GM12874 (cell line): Measurements from ENCODE around the gene PKNOX1.

Experiments used
- TF ChIP-seq, protein P1 (sequence below): IDR thresholded peaks from 2 replicates; pipeline ENCODE4 v1.5.1; 2011; ENCODE audit warnings: low read depth, mild to moderate bottlenecking, control low read depth, low read length, moderate library complexity; ENCODE audit not compliant: insufficient read depth

The PKNOX1 gene, protein sequence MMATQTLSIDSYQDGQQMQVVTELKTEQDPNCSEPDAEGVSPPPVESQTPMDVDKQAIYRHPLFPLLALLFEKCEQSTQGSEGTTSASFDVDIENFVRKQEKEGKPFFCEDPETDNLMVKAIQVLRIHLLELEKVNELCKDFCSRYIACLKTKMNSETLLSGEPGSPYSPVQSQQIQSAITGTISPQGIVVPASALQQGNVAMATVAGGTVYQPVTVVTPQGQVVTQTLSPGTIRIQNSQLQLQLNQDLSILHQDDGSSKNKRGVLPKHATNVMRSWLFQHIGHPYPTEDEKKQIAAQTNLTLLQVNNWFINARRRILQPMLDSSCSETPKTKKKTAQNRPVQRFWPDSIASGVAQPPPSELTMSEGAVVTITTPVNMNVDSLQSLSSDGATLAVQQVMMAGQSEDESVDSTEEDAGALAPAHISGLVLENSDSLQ

GRCh38 chr21:42973991-42974831 is at the start of gene PKNOX1:
PKNOX1 (plus strand) TSS chr21:42974562; CDS start chr21:43004382, 29,820 bp downstream.
- TF ChIP-seq, protein P1, sequence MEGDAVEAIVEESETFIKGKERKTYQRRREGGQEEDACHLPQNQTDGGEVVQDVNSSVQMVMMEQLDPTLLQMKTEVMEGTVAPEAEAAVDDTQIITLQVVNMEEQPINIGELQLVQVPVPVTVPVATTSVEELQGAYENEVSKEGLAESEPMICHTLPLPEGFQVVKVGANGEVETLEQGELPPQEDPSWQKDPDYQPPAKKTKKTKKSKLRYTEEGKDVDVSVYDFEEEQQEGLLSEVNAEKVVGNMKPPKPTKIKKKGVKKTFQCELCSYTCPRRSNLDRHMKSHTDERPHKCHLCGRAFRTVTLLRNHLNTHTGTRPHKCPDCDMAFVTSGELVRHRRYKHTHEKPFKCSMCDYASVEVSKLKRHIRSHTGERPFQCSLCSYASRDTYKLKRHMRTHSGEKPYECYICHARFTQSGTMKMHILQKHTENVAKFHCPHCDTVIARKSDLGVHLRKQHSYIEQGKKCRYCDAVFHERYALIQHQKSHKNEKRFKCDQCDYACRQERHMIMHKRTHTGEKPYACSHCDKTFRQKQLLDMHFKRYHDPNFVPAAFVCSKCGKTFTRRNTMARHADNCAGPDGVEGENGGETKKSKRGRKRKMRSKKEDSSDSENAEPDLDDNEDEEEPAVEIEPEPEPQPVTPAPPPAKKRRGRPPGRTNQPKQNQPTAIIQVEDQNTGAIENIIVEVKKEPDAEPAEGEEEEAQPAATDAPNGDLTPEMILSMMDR: 0 out of 2 replicates have a peak, but pooled peaks have one; percentile 14

GRCh38 chr21:42925114-42925926 is 49.0 kb upstream of the PKNOX1 start, which contains the start of gene ERVH48-1:
ERVH48-1 (minus strand) TSS chr21:42925630; CDS start chr21:42919006, 6,624 bp downstream.
- TF ChIP-seq, protein P1: no peak

GRCh38 chr21:42929969-42930368 is 44.4 kb upstream of the PKNOX1 start:
- TF ChIP-seq, protein P1: no peak

- TF ChIP-seq, protein P1: no peak
Measured at GRCh38 chr21:42931560-42932235, 42.7 kb upstream of the PKNOX1 start.

DNA sequence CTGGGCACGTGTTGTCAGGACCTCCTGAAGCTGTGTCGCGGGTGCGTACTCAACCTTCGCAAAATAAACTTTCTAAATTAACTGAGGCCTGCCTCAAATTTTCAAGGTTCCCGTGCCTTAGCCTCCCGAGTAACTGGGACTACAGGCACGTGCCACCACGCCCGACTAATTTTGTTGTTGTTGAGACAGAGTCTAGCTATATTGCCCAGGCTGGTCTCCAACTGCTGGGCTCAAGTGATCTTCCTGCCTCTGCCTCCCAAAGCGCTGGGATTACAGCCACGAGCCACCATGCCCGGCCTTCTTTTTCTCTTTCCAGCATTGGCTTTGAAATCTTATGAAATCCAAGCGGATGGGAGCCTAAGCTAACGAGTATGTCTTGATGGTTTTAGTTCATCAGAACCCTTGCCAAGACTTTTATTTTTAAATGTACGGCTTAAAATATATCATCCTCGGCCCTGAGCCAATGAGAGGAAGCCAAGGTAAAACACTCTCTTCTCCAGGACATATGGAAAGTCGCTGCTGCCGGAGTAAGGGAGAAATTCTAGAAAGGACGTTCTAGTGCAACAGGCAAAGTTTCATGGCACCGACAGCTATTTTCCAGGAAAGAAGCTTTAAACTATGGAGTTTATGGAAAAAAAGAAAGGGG is 36.3 kb upstream of the PKNOX1 start:
- TF ChIP-seq, protein P1: no peak

DNA sequence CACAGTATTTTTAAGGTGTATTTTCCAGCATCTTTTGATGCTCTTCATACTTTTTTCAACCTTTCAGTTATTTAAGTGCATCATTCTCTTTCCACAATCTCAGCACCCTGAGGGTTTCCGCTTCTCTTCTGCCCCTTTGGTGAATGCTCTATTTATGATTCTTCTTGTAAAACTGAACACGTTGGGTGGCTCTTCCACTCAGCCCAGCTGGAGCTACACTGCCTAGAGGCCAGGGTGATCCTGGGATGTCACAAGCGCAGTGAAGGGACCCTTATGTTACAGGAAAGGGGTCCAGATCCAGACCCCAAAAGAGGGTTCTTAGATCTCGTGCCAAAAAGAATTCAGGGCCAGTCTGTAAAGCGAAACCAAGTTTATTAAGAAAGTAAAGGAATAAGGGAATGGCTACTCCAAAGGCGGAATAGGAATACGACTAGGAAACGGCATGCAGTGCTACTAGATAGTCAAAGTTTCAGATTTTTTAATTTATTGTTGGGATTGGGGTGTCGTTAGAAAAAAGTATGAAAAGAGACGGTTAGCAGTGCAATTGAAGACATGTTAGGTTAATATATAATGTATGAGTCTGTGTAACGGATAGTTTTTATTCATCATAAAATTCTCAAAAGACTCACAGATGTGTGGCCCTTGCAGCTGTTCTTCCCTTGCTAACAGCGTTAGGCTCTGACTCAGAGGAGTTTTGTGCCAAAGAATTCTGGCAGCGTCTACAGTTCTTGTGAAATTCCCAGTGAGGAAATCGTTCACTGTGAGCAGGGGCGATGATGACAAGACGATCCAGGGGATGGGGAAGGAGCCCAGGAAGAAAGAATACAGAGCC is 34.6 kb upstream of the PKNOX1 start:
- TF ChIP-seq, protein P1: no peak
